Natural killer cell (primary cell): ENCODE measurements around the gene GALNT2. TPM values are rescaled to one million over a fixed set of nuclear protein-coding genes. Genes with fewer than 3 reads are reported as not detected.

ENCODE experiments used
- ATAC-seq, 3 donors: fragments of 150-1000 bp in 2 of 3; fragments of 200-7000 bp in 1 of 3; cut with Tn5 transposase; 1 replicate in 1 of 3; 2 replicates in 2 of 3; pipeline ENCODE4 v1.10.0; 2021; ENCODE audit warnings: mild to moderate bottlenecking in 2 of 3, moderate library complexity in 2 of 3
- DNase-seq, 2 donors: peaks; one replicate each; pipeline versions ENCODE4 v3.0.0 to v3.0.0-alpha.2; 2013 to 2021; ENCODE audit warnings: mixed read lengths in 1 of 2
- H3K27ac ChIP-seq: one replicate; pipeline ENCODE4 v1.5.1; 2013; ENCODE audit warnings: mild to moderate bottlenecking, low read length
- H3K27me3 ChIP-seq: one replicate; pipeline ENCODE4 v1.6.1; 2013; ENCODE audit warnings: low read length; ENCODE audit not compliant: control insufficient read depth, insufficient read depth
- H3K36me3 ChIP-seq: one replicate; pipeline ENCODE4 v1.6.1; 2013; ENCODE audit warnings: low read length; ENCODE audit not compliant: control insufficient read depth, insufficient read depth
- H3K4me1 ChIP-seq: one replicate; pipeline ENCODE4 v1.6.1; 2013; ENCODE audit warnings: low read length; ENCODE audit not compliant: control insufficient read depth, insufficient read depth
- H3K4me3 ChIP-seq: one replicate; pipeline ENCODE4 v1.5.1; 2013; ENCODE audit warnings: low read length
- H3K9me3 ChIP-seq: one replicate; pipeline ENCODE4 v1.6.1; 2013; ENCODE audit warnings: low read length; ENCODE audit not compliant: control insufficient read depth, insufficient read depth
- H3K27ac Mint-ChIP-seq, 2 donors: one replicate each; pipeline ENCODE4 v1.8.0; 2022; ENCODE audit warnings: mild to moderate bottlenecking in 2 of 2, mixed read lengths in 2 of 2, moderate library complexity in 1 of 2
- H3K27me3 Mint-ChIP-seq, 2 donors: one replicate each; pipeline ENCODE4 v1.8.0; 2022; ENCODE audit warnings: low read depth in 2 of 2, mixed read lengths in 2 of 2
- H3K36me3 Mint-ChIP-seq: one replicate; pipeline ENCODE4 v1.8.0; 2022; ENCODE audit warnings: mixed read lengths
- H3K4me1 Mint-ChIP-seq, 2 donors: one replicate each; pipeline ENCODE4 v1.8.0; 2022; ENCODE audit warnings: mixed read lengths in 2 of 2
- H3K4me3 Mint-ChIP-seq: one replicate; pipeline ENCODE4 v1.8.0; 2022; ENCODE audit warnings: mild to moderate bottlenecking, moderate library complexity, mixed read lengths
- H3K9me3 Mint-ChIP-seq, 2 donors: one replicate each; pipeline ENCODE4 v1.8.0; 2022; ENCODE audit warnings: mixed read lengths in 2 of 2
- WGBS: methylation state at CpG from one replicate; pipeline ENCODE4 v1.1.7; 2013; ENCODE audit warnings: missing lambda C conversion rate; ENCODE audit not compliant: insufficient coverage; 5-methylcytosine and 5-hydroxymethylcytosine counted together
- intact Hi-C: fragments of 100-400 bp; cut with micrococcal nuclease; formaldehyde crosslinking; loops from one replicate; pipeline ENCODE4 v1.14.2; 2022
- total RNA-seq, 4 donors: library from RNA; stranded (reverse); fragments of 120-200 nt in 1 of 4; gene quantifications; one replicate each; pipeline versions ENCODE4 v1.2.3 to v1.2.4, GENCODE V29; 2013 to 2022
- TF ChIP-seq, protein P1 (sequence below): fragments of 200-600 bp; IDR thresholded peaks from one replicate; pipeline ENCODE4 v1.8.0; 2022; ENCODE audit warnings: antibody characterized with exemption

GALNT2 gene
- total RNA-seq, 3 donors from 2014 or later (not counting 1 experiment from before 2014, with no cell fraction given): 31.2 to 53.6 (median 47.3) TPM

DNA sequence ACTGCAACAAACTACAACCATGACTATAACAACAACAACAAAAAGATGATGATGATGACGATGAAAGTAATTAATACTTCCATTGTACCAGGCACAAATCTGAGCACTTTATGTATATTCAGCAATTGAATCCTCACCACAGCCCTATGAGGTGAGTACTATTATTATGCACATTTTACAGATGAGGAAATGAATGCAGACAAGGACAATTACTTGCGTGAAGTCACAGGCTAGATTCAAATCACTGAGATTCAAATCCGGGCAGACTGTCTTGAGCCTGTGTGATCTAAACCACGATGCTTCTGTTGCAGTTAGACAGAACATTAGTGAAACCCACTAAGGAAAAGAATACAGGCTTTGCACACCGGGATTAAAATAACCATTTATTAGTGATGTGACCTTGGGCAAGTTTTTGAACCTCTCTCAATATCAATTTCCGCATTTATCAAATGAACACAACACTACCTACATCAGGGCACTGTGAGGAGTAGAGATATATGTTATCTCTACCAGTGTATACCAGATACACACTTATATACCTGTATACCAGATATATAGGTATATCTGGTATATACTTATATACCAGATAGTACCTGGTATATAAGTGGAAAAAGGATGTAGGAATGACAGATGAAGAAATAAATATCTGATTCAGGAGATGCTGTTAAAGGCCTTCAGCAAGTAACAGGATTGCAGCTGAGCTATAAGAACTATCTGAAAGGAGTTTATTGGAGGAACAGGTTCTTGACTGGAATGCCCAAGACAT, 34.3 kb upstream of the GALNT2 start:
- peaks cover 4 to 7% of the 10 kb centered on the region in 2 donors for H3K27me3 Mint-ChIP-seq
- intact Hi-C loops: no loop called here
- no peak overlapping the region for H3K27ac Mint-ChIP-seq
- H3K4me3 Mint-ChIP-seq: no peak overlapping the region
- Histone ChIP-seq H3K4me1 (no peaks in the 10 kb centered on the region), H3K9me3 (no peaks in the 10 kb centered on the region), H3K4me3 (no peak overlapping the region), H3K27me3 (peaks cover 2% of the 10 kb centered on the region), H3K27ac (no peak overlapping the region), H3K36me3 (no peaks in the 10 kb centered on the region)
- ATAC-seq: no peak
- peaks cover 2 to 5% of the 10 kb centered on the region in 2 donors for H3K9me3 Mint-ChIP-seq
- peaks cover 7% of the 10 kb centered on the region for H3K36me3 Mint-ChIP-seq
- H3K4me1 Mint-ChIP-seq: no peaks in the 10 kb centered on the region
- no peak for DNase-seq
- 80% methylated on average over 3 of the region's 6 CpGs for WGBS
- TF ChIP-seq, protein P1, sequence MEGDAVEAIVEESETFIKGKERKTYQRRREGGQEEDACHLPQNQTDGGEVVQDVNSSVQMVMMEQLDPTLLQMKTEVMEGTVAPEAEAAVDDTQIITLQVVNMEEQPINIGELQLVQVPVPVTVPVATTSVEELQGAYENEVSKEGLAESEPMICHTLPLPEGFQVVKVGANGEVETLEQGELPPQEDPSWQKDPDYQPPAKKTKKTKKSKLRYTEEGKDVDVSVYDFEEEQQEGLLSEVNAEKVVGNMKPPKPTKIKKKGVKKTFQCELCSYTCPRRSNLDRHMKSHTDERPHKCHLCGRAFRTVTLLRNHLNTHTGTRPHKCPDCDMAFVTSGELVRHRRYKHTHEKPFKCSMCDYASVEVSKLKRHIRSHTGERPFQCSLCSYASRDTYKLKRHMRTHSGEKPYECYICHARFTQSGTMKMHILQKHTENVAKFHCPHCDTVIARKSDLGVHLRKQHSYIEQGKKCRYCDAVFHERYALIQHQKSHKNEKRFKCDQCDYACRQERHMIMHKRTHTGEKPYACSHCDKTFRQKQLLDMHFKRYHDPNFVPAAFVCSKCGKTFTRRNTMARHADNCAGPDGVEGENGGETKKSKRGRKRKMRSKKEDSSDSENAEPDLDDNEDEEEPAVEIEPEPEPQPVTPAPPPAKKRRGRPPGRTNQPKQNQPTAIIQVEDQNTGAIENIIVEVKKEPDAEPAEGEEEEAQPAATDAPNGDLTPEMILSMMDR: no peak

- no peak overlapping the region for H3K27ac ChIP-seq
- DNase-seq: no peak
- H3K27me3 ChIP-seq: peaks cover 2% of the 10 kb centered on the region
- TF ChIP-seq, protein P1: no peak
- intact Hi-C loops: no loop called here
- no peak overlapping the region for H3K4me3 Mint-ChIP-seq
- H3K9me3 Mint-ChIP-seq: peaks cover 2 to 5% of the 10 kb centered on the region in 2 donors
- no peaks in the 10 kb centered on the region for H3K4me1 Mint-ChIP-seq
- H3K36me3 ChIP-seq: no peaks in the 10 kb centered on the region
- H3K4me3 ChIP-seq: no peak overlapping the region
- no peaks in the 10 kb centered on the region for H3K9me3 ChIP-seq
- H3K27me3 Mint-ChIP-seq: peaks cover 6 to 9% of the 10 kb centered on the region in 2 donors
- H3K36me3 Mint-ChIP-seq: peaks cover 7% of the 10 kb centered on the region
- H3K4me1 ChIP-seq: no peaks in the 10 kb centered on the region
- WGBS: 73% methylated on average over 1 of the region's 3 CpGs
- ATAC-seq: no peak
- H3K27ac Mint-ChIP-seq: no peak overlapping the region
Observed at GRCh38 chr1:230037261-230037660, 29.8 kb upstream of the GALNT2 start.

- 91% methylated on average over 9 of the region's 10 CpGs for WGBS
- Histone ChIP-seq H3K27me3 (peaks cover under 1% of the 10 kb centered on the region), H3K27ac (no peak overlapping the region), H3K36me3 (no peaks in the 10 kb centered on the region), H3K4me1 (no peaks in the 10 kb centered on the region), H3K4me3 (no peak overlapping the region), H3K9me3 (no peaks in the 10 kb centered on the region)
- Mint-ChIP-seq H3K27me3 (peaks cover 19 to 36% of the 10 kb centered on the region in 2 donors), H3K4me3 (no peak overlapping the region), H3K27ac (no peak overlapping the region), H3K4me1 (no peaks in the 10 kb centered on the region), H3K9me3 (peaks cover 2 to 5% of the 10 kb centered on the region in 2 donors), H3K36me3 (peaks cover 7% of the 10 kb centered on the region)
- DNase-seq (no peak), ATAC-seq (no peak)
- TF ChIP-seq, protein P1: no peak
- intact Hi-C loops: no loop called here
Observed at GRCh38 chr1:230040440-230040839, 26.6 kb upstream of the GALNT2 start.
